Activated CD4-positive, alpha-beta T cell treated with anti-CD3 and anti-CD28 coated beads, Interleukin-2, amount 50 U/mL, for 16 hours (primary cell): ENCODE measurements around the gene CGNL1.

Experiments used
- DNase-seq: peaks from one replicate; pipeline ENCODE4 v3.0.0-alpha.2; 2020

Gene CGNL1

DNA sequence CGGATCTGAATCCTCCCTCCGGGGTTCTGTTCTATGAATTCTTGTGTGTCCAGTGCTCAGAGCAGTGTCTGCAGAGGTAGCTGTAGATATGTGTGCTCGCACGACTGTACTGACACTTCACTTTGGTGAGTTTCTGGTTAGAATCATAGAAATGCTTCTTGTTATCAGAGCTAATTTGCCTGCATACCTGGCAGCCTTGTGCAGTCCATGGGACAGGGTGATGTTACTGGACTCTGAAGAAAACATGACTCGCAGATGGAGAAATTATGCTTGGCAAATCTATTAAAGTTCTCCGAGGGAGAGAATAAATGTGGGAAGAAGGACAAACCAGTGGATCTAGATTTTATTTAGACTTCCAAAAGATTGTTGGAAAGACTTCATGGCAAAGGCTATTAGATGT lies 12.2 kb downstream of the CGNL1 start:
- no peak for DNase-seq

- no peak for DNase-seq
Observed at GRCh38 chr15:57389991-57390390, 13.7 kb downstream of the CGNL1 start.

GRCh38 chr15:57390583-57390982 lies 14.3 kb downstream of the CGNL1 start:
- DNase-seq: no peak

DNA sequence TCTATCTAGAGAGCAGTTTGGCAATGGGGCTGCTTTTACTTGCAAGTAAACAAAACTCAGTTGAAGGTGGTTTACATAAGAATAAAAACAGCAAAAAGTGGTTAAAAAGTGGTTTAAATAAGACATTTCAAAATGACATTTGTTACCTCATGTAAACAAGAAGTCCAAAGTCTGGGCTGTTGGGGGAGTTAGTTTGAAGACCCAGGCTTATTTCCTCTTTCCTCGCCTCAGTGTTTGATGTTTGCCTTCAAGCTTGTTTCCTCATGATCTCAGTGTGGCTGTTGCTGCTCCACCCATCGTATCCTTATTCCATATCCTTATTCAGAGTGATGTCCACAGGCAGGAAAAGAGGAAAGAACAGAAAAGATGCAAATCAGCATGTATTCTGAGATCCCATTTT lies 15.2 kb downstream of the CGNL1 start:
- no peak for DNase-seq

- DNase-seq: no peak
Observed at GRCh38 chr15:57393061-57393460, 16.8 kb downstream of the CGNL1 start.

DNA sequence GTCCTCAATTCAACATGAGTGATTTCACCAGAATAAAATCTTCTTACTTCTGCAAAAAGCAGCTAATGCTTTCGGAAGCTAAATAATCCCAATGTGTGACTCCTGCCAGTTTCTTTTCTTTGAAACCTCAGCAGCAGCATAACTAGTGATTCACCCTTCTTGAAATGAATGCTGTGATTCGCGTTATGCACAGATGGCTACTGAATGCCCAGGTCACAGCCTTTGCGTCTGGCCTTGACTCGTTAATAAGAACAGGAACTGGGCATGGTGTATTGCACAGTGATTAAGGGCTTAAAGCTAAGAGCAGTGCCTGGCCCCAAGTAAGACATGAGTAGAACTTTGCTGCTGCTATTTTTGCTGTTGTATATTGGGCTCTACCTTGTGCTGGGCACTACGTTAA lies 19.0 kb downstream of the CGNL1 start:
- DNase-seq: no peak

GRCh38 chr15:57398336-57398735 lies 22.0 kb downstream of the CGNL1 start:
- no peak for DNase-seq

DNA sequence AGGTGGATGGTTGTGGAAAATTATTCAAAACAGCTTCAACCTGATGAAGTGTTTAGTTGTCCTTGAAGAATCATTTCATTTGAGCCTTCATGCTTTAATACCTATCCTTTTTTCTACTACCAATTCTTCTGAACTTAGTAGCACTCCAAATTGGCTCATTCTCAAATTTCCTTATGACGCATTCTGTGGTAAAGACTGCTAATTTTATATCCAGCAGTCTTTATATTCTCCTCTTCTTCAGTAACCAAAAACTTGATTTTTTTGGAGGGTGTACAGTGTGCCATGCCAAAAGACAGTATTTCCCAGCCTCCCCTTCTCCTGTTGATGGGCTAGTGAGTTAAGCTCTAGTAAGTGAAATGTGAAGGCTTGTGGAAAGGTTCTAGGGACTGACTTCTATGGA lies 25.2 kb downstream of the CGNL1 start:
- no peak for DNase-seq

GRCh38 chr15:57403017-57403416 lies 26.7 kb downstream of the CGNL1 start:
- no peak for DNase-seq

- DNase-seq: no peak
Observed at GRCh38 chr15:57403566-57404325, 27.4 kb downstream of the CGNL1 start.

GRCh38 chr15:57405133-57405532 lies 28.8 kb downstream of the CGNL1 start:
- DNase-seq: no peak

DNA sequence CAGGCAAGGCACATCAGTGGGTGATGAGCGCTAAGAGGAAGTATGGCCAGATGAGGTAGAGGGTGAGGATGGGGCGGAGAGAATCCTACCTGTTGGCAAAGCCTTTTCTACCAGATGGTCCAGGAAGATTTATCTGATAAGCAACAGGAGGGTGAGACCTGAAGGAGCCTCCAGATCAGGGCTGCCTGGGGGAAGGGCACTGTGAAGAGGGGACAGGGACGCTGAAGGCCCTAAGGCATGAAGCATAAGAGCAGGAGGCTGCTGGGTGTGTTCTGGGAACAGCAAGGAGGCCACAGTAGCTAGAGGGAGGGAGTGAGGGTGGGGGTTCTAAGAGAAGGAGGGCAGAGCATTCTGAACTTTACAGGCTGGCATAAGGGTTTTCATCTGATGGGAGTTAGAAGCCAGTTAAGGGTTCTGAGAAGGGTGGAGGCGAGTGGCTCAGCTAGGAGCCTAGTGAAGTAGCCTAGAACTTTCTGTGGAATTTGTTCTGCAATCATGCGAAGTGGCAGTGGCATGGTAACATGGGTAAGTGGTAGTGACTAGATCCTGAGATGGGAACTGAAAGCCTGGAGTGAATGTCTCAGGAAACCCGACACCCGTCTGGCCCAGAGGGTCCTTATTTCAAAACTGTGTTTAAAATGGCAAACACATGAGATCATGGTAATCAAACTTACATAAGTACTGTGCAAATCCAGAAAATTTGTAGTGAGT lies 29.9 kb downstream of the CGNL1 start:
- DNase-seq: no peak

- no peak for DNase-seq
Observed at GRCh38 chr15:57410373-57410772, 34.1 kb downstream of the CGNL1 start.

GRCh38 chr15:57411945-57412768 lies 35.9 kb downstream of the CGNL1 start:
- DNase-seq: no peak

- no peak for DNase-seq
Observed at GRCh38 chr15:57415602-57416001, 39.3 kb downstream of the CGNL1 start.

GRCh38 chr15:57418635-57419034 lies 42.3 kb downstream of the CGNL1 start:
- DNase-seq: no peak

DNA sequence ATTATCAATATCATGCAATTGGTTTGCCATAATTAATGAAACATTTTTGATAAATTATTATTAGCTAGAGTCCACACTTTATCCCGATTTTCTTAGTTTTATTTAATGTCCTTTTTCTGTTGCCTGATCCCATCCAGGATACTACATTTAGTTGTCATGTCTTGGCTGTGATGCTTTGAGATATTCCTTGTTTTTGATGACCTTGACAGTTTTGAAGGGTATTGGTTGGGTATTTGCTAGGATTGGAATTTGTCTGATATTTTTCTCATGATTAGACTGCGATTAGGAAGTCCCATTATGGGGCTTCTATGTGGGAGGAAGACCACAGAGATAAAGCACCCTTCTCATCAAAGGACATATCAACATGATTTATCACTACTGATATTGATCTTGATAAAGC lies 43.0 kb downstream of the CGNL1 start:
- DNase-seq: no peak

- no peak for DNase-seq
Observed at GRCh38 chr15:57421110-57421509, 44.8 kb downstream of the CGNL1 start.

- DNase-seq: no peak
Observed at GRCh38 chr15:57421551-57421950, 45.2 kb downstream of the CGNL1 start.

DNA sequence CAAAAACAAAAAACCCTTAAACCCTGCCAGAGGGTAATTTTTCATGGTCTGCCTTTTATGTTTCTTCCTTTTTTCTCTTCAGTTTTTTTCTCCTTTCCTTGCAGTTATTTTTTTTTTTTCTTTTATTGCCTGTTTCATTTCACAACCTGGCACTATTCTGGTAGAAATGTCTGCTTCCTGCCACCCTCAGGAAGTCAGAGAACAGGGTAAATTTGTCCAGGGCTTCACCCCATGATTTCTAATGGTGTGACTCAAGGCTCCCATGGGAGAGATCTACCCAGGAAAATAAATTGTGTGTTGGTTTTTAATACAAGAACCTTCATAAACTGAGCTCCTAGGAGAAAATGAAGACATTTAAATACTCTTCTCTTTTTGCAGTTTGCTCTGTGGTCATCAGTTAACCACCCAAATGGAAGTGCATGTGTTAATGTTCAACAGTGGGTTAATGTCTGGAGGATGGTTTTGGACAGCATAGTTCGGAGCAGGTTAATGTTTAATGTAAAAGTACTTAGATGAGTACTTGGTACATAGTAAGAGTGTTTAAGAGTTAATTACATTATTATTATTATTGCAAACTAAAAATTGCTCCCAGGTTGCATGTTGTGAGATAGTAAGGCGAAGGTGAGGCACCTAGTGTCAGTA lies 45.9 kb downstream of the CGNL1 start:
- DNase-seq: no peak

GRCh38 chr15:57423599-57424140 lies 47.4 kb downstream of the CGNL1 start:
- no peak for DNase-seq

DNA sequence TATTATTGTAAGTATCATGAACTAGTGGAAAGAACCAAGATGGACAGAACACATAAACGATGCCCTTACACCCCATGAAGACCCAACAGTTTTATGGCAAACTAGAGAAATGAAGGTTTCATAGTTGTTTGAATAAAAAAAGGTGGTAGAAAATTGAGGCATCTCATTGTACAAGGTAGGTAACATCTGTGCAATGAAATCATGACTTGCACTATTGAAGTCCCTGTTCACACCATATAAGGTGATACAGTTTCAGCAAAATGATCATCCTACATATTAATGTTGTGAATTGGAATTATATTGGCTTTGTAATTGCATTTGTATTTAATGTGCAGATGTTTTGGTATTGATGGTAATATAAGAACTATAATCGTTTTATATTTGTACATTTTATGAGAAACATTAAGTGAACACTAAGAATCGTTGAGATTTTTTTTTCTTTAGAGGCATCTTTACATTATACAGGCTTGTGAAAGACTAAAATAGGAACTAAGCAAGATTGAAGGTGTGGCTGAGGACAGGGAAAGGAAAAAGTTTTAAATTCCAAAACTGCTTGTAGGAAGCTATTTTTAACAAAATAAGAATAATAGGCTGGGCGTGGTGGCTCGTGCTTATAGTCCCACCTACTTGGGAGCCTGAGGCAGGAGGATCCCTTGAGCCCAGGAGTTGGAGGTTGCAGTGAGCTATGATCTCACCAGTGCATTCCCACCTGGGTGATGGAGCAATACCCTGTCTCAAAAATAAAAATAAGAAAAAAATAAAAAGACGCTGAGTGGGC lies 48.5 kb downstream of the CGNL1 start:
- no peak for DNase-seq
